Erythroblast (primary cell): Measurements from ENCODE around the gene HCFC1.

ENCODE experiments used
- DNase-seq, 2 experiments: peaks; one replicate each; lab custom pipeline; 2025; lab: John Stamatoyannopoulos, UW
- GATA1 ChIP-seq: IDR thresholded peaks from 2 replicates; pipeline ENCODE4 v1.6.1; 2011; ENCODE audit warnings: low read depth, mild to moderate bottlenecking, control low read depth, low read length, moderate library complexity
- POLR2A ChIP-seq: IDR thresholded peaks from 2 replicates; pipeline ENCODE4 v1.6.1; 2011; ENCODE audit warnings: mild to moderate bottlenecking, low read length

HCFC1 gene

GRCh38 chrX:153971450-153972367 is at the start of gene HCFC1:
Gene HCFC1, minus strand, starts transcription at chrX:153971818. Its CDS starts 978 bp downstream, at chrX:153970840.
- TF ChIP-seq POLR2A, result peak; percentile 75
- no peak for TF ChIP-seq GATA1
- DNase-seq, result peak; percentile 95 to 96

GRCh38 chrX:154021131-154021611 is 49.6 kb upstream of the HCFC1 start:
- no peak for TF ChIP-seq GATA1
- no peak for TF ChIP-seq POLR2A
- DNase-seq, result peak; percentile 17 to 27

GRCh38 chrX:154020536-154021115 is 49.0 kb upstream of the HCFC1 start:
- peak in 1 of 2 experiments; percentile 30 for DNase-seq
- TF ChIP-seq POLR2A (no peak), GATA1 (no peak)

- TF ChIP-seq GATA1 (no peak), POLR2A (peak; percentile 49)
- DNase-seq, result peak; percentile 66 to 79
Measured at GRCh38 chrX:154019633-154020528, 48.3 kb upstream of the HCFC1 start, which contains the start of gene IRAK1. Gene IRAK1, minus strand, starts transcription at chrX:154019902. Its CDS starts 90 bp downstream, at chrX:154019812.

- DNase-seq, result peak; percentile 52 to 58
Measured at GRCh38 chrX:154019061-154019621, 47.5 kb upstream of the HCFC1 start.

GRCh38 chrX:154018518-154019060 is 47.0 kb upstream of the HCFC1 start:
- DNase-seq, result peak in 1 of 2 experiments; percentile 37

More at GRCh38 chrX:154019061-154019621, 47.5 kb upstream of the HCFC1 start:
- TF ChIP-seq POLR2A (no peak), GATA1 (no peak)

GRCh38 chrX:154017766-154018517 is 46.3 kb upstream of the HCFC1 start:
- TF ChIP-seq POLR2A, result no peak
- TF ChIP-seq GATA1, result no peak

More at GRCh38 chrX:154018518-154019060, 47.0 kb upstream of the HCFC1 start:
- no peak for TF ChIP-seq POLR2A
- TF ChIP-seq GATA1, result no peak

GRCh38 chrX:154016366-154017076 is 44.9 kb upstream of the HCFC1 start:
- TF ChIP-seq GATA1 (no peak), POLR2A (no peak)

More at GRCh38 chrX:154017766-154018517, 46.3 kb upstream of the HCFC1 start:
- DNase-seq, result no peak

GRCh38 chrX:154015581-154016264 is 44.1 kb upstream of the HCFC1 start:
- DNase-seq, result no peak
- TF ChIP-seq POLR2A, result no peak
- TF ChIP-seq GATA1, result no peak

More at GRCh38 chrX:154016366-154017076, 44.9 kb upstream of the HCFC1 start:
- no peak for DNase-seq

GRCh38 chrX:154014429-154015380 is 43.1 kb upstream of the HCFC1 start:
- DNase-seq, result no peak
- TF ChIP-seq GATA1 (no peak), POLR2A (no peak)
